SK-N-SH treated with all-trans-retinoic acid at 6 μM for 48 hours (cell line): Measurements from ENCODE around the gene PRKCI.

Experiments used
- ARNTL ChIP-seq: fragments of 450-650 bp; formaldehyde crosslinking; IDR thresholded peaks from 2 replicates; pipeline ENCODE4 v1.5.0; 2020; ENCODE audit warnings: low read depth, mild to moderate bottlenecking, moderate library complexity, borderline replicate concordance
- CREB5 ChIP-seq: fragments of 250-450 bp; sonication (Bioruptor Pico); IDR thresholded peaks from 2 replicates; pipeline ENCODE4 v1.5.1; 2020; ENCODE audit warnings: low read depth, mild to moderate bottlenecking, moderate library complexity
- SNAI2 ChIP-seq: fragments of 250-450 bp; sonication (Bioruptor Pico); IDR thresholded peaks from 2 replicates; pipeline ENCODE4 v1.5.0; 2020; ENCODE audit warnings: mild to moderate bottlenecking, moderate library complexity
- ZNF70 ChIP-seq: fragments of 450-650 bp; formaldehyde crosslinking; IDR thresholded peaks from 2 replicates; pipeline ENCODE4 v1.5.0; 2020; ENCODE audit warnings: mild to moderate bottlenecking, moderate library complexity

GRCh38 chr3:170267793-170268192, 45.6 kb downstream of the PRKCI start:
- TF ChIP-seq ARNTL (CRISPR knock-in tag) (no peak), CREB5 (CRISPR knock-in tag) (no peak), ZNF70 (CRISPR knock-in tag) (no peak), SNAI2 (no peak)
